ENCODE results near the gene HPSE.

DNA sequence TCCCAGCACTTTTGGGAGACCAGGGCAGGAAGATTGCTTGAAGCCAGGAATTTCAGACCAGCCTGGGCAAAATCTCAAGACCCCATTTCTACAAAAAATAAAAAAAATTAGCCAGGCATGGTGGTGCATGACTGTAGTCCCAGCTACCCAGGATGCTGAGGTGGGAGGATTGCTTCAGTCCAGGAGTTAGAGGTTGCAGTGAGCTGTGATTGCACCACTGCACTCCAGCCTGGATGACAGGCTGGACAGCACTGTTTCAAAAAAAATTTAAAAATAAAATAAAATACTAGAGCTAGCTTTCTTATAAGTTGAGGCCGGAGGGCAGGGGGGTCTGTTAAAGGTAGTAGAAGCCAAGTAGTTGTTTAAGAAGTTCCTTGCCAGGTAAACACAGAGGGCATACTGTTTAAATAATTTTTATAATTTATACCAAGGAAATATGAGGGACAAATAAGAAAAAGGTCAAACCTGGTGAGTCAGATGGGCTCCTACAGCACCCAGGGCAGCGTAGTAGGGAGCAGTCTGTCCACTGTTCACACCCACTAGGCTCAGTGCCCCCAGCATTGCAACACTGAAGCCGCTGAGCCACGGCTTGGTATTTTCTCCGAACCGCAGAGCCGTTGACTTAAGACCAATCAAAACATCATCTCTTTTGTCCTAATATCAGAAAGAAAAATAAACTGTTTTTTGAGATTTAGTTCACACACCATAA, 67.4 kb downstream of the HPSE start:
- TF ChIP-seq, protein P1, sequence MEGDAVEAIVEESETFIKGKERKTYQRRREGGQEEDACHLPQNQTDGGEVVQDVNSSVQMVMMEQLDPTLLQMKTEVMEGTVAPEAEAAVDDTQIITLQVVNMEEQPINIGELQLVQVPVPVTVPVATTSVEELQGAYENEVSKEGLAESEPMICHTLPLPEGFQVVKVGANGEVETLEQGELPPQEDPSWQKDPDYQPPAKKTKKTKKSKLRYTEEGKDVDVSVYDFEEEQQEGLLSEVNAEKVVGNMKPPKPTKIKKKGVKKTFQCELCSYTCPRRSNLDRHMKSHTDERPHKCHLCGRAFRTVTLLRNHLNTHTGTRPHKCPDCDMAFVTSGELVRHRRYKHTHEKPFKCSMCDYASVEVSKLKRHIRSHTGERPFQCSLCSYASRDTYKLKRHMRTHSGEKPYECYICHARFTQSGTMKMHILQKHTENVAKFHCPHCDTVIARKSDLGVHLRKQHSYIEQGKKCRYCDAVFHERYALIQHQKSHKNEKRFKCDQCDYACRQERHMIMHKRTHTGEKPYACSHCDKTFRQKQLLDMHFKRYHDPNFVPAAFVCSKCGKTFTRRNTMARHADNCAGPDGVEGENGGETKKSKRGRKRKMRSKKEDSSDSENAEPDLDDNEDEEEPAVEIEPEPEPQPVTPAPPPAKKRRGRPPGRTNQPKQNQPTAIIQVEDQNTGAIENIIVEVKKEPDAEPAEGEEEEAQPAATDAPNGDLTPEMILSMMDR (IDR thresholded peaks at IDR 0.05): no peak
- TF ChIP-seq EP300 (IDR thresholded peaks at IDR 0.05) (no peak), POLR2AphosphoS5 (IDR thresholded peaks at IDR 0.05) (no peak), POLR2A (IDR thresholded peaks at IDR 0.05; ENCODE audit: low read depth) (no peak)
